Activated CD8-positive, alpha-beta memory T cell treated with anti-CD3 and anti-CD28 coated beads, Interleukin-2, amount 50 U/mL, for 4 hours (primary cell): ENCODE data around the gene MYL6B.
"Not testable (repeated sequence)": the region's sequence is repeated elsewhere in the genome, so short reads cannot be mapped to it uniquely, and the experiment has no call there.

ENCODE experiments used
- DNase-seq: peaks from one replicate; pipeline ENCODE4 v3.0.0-alpha.2; 2020

The MYL6B gene

DNA sequence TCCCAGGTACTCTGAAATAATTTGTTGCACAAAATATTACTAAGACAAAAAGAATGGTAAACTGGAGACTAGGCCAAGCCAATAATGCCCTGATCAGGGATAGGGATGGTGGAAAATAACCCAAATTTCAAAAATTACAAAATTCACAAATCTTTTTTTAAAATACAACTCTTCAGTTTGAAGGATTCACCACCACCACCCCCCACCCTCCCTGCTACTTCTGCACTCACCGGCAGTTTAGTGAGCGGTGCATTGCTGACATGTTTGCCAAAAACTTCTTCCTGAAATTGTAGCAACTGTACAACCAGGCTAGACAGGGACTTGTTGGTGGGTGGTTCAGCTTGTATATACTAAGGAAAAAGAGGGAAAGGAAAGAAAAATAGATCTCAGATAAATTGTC is 34.6 kb downstream of the MYL6B start:
- no peak for DNase-seq

DNA sequence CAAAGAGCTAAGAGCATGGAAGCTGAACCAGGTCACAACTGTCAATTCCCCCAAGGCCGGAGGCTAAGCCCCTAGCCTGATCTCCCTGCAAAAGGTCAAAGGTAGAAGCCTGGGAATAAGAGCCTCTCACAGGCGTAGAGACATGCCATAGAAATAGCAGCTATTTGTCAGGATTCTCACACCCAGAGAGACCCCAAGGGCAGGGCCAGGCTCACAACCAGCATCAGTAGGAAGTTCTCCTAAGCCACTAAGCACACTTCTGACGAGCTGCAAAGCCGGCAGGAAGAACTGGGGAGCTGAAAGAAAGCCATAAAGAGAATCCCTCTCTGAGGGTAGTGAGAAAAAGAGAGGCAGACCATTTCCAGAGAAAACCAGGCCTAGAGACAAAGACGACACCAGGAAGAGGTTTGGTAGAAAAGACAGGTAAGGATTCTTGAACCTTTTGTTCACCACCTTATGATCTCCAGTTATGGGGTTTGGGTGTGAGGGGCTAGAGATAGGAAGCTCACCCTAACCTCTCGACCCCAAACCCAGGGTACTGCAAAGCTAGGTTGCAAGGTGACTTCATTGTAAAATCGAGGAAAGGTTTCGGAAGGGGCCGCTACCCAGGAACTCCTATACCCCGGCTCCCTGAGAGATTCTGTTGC is 35.9 kb downstream of the MYL6B start:
- DNase-seq: no peak

DNA sequence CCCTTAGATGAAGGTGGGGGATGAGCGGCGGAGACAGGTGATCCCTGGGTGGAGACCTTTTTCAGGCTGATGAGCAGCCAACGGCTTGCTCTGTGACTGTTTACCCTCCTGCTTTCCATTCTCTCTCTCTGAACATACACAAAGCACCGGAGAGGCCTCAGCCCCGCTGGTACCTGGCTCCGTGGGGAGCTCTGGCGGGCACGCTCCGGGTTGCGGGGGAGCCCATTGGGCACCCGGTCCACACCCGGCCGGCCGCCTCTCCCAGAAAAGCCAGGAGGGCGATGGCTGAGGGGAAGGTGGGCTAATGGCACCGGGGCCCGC is 36.4 kb downstream of the MYL6B start:
- DNase-seq: no peak

DNA sequence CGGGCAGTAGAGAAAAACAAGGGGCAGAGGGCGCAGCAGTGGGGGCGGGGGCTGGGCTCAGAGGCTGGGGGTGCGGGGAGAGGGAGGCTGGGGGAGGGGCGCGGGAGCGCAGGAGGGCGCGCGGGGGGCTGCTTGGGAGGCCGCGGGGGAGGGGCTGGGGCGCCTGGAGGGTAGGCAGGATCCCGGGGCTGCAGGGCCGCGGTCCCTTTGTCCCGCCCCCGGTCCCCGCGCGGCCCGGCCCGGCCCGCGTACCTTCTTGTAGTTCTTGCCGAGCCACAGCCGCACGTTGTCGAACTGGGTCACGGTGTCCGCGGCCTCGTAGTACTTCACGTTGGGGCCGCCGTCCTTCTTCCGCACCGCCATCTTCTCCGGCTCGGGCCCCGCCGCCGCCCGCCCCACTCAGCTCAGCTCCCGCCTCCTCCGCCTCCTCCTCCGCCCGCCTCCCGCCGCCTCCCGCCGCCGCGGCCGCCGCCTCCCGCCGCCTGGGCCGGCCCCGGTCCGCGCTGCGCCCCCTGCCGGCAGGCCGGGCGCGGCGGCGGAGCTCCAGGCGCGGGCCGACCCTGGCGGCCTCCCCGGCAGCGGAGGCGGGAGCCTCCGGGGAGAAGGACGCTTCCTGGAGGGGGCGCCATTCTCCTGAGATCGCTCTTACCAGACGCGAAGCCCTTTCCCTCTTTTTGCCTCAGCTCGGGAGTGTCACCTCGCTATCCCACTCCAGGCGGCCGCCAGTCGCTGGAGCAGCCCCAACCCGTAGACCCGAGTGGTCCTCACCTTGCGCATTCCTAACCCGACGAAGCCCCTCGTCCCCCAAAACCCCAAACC is 36.9 kb downstream of the MYL6B start, which contains the start of gene SMARCC2:
Gene SMARCC2, minus strand, starts transcription at position 385 of the 819 bp plus-strand sequence. Its CDS starts 22 bp downstream, at position 363.
- peak; percentile 83 for DNase-seq

DNA sequence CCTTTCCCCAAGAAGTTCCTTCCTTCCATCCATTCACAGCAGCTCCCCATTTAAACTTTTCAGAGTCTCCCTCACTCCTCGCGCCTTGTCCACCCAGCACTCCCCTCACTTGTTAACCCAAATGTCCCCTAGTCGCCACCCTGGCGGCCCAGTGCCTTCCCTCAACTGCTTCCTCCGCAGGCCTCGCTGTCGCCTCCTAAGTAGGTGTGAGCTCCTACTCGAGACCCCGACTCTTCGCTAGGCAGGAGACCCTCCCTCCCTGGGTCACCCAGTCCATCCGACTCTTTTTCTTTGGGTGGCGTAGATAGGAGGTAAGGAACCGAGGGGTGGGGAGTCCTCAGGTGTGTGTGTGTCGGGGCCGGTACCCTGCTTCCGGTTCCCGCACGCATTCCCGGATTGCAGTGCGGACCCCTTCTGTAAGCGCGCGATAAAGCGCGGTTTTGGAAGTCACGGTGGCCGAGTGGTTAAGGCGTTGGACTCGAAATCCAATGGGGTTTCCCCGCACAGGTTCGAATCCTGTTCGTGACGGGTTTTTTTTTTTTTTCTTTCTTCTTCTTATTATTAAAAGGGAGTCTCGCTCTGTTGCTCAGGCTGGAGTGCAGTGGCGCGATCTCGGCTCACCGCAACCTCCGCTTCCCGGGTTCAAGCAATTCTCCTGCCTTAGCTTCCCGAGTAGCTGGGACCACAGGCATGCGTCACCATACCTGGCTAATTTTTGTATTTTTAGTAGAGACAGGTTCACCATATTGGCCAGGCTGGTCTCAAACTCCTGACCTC is 37.7 kb downstream of the MYL6B start:
- DNase-seq: peak; percentile 70

DNA sequence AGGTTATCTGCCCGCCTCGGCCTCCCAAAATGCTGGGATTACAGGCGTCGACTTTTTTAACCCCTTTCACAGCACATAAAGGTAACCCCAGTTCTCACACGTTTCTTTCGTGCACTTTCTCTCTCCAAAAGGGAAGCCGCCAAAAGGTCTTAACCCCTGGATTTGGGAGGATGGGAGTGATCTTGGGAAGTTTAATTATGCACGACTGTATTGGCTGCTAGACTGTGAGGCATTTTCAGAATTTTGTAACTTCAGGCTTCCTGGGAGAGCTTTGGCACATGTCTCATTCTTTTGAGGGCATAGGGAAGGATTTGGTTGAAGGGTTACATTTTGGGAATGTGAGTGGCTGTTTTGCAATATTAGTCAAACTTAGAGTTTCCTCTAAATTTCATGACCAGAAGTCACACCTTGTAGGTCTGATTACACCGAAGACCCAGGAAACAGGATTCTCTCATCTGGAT is 38.3 kb downstream of the MYL6B start:
- no peak for DNase-seq

DNA sequence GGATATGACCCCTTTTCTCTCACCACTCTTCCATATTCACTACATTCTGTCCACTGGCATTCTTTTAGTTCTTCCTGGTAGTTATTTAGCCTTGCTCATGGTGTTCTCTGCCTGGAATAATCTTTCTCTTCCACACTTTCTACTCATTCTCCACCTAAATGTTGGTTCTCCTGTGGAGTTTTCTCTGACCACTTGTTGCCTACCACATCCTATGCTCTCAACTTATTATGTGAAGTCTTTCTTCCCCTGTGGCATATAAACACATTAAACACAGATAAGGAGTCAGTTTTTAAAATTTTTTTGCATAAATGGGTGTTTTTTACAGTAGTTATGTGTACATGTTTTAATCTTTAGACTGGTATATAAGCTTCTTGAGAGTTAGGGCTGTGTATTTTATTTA is 40.2 kb downstream of the MYL6B start:
- DNase-seq: no peak

DNA sequence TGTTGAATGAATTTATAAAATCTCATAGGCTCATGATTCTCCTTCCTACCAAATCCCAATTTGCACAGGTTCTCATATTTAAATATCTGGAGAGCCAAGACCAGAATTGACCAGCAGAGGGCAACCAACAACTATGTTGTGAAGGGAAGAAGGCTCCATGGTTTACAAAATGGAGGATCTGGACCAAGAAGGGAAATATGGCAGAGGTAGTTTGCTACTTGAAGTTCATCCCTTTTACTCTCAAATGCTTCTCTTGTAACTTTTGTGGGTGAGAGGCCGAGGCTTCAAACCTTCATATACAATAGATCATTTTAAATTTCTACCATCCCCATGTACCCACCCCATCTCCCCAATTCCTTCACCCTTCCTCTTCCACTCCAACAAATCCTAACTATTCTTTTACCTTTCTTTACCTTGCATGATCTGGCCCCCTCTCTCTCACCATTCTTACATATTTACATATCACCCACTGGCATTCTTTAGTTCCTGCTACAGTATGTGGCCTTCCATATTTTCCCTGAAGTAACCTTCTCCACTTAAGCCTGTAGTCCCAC is 40.7 kb downstream of the MYL6B start:
- peak; percentile 71 for DNase-seq

DNA sequence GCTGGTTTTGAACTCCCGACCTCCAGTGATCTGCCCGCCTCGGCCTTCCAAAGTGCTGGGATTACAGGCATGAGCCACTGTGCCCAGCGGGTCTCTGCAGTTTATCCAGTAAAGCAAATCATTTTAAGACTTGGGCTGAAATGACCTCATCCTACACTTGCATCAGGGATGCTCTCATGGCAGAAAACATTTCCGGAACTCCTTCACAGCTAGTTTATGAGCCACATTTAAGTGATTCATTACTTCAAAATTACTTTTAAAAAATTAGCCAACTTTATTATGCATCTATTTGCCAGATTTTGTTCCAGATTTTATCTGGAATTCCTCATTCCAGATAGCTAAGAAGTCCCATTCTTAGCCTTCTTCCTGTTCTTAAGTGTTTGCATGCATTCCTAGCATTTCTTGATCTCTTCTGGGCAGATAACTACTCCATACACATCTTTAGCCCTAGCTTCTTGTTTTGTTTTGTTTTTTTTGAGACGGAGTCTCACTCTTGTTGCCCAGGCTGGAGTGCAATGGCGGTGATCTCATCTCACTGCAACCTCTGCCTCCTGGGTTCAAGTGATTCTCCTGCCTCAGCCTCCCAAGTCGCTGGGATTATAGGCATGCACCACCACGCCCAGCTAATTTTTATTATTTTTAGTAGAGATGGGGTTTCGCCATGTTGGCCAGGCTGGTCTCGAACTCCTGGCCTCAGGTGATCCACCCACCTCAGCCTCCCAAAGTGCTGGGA is 44.6 kb downstream of the MYL6B start:
- not testable (repeated sequence) for DNase-seq

DNA sequence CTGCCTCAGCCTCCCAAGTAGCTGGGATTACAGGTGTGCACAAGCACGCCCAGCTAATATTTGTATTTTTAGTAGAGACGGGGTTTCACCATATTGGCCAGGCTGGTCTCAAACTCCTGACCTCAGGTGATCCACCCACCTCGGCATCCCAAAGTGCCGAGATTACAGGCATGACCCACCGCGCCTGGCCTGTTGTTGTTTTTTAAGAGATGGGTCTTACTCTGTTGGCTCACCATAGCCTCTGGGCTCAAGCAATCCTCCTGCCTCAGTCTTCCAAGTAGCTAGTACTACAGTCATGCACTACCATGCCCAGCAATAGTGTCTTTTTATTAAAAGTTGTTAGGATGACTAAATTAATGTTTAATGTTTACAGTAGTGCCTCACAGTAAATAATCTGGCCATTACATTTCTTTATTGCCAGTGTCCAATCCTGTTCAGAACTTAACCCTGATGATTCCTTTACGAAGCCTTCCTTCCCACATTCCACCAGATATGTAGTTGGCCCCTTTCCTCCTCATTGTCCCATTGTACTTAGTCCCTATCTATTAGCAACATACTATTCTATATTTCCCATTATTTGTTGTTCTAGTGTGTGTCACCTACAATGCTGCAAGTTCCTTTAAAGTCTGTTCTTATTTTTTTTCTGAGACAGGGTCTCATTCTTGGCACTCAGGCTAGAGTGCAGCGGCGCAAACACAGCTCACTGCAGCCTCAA is 45.7 kb downstream of the MYL6B start:
- DNase-seq: no peak

DNA sequence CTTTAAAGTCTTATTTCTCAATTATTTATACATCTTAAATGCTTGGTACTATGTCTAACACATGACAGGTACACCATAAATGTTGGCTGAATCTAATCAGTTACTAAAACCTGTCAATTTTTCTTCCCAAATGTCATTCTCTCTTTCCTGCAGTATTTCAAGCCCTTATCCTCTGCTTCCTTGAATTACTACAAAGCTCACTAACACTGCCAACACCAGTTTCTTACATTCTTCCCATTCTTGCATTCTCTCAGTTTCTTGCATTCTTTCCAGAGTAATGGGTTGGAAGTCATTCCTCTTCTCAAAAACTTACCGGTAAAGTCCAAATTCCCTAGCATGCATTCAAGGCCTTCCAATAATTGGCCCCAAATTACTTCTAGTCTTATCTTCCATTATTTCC is 46.4 kb downstream of the MYL6B start:
- DNase-seq: no peak

DNA sequence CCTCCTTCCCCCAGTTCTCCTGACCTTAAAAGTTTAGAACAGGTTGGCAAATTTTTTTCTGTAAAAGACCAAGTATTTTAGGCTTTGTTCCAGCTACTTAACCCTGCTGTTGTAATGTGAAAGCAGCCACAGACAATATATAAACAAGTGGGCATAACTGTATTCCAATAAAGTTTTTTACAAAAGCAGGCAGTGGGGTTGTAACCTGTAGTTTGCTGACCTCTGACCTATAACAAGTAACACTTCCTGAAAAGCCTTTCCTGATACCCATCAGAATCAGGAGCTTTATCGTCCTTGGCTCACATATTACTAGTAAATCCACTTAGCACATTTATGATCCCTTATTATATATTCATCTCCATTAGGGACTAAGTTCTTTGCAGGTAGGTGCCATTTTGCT is 50.0 kb downstream of the MYL6B start:
- no peak for DNase-seq

DNA sequence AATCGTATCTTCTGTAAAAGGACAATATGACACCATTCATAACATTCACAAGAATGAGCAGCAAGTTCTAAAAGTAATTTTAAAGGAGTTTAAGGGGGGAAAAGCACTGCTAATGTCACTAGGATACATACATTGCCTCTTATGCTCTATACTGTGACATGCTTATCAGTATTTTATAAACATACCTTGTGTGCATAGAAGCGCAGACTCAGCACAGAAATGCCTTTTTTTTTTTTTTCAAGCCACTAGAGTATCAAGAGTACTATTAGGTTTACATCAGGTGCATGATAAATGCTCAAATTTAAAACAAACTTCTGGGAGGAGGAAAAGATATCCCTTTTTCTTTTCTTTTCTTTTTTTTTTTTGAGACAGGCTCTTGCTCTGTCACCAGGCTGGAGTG is 50.5 kb downstream of the MYL6B start:
- DNase-seq: no peak

DNA sequence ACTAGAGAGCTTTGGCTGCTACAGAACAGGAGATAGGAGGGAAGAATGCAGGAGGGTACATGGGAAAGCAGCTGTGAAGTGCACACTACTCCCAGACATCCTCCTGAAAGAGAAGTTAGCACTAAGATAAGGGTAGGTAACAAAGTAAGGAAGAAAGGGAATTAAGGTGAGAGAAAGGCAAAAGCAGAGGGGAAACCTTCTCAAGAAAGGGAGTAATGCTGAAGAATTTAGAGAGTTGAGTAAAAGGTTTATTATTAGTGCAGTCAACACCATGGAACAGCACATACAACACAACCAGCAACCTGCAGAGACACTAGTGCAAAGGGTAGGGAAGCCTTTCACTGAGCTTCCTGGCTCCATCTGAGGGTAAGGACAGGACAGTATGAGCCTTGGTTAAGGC is 51.9 kb downstream of the MYL6B start:
- no peak for DNase-seq

DNA sequence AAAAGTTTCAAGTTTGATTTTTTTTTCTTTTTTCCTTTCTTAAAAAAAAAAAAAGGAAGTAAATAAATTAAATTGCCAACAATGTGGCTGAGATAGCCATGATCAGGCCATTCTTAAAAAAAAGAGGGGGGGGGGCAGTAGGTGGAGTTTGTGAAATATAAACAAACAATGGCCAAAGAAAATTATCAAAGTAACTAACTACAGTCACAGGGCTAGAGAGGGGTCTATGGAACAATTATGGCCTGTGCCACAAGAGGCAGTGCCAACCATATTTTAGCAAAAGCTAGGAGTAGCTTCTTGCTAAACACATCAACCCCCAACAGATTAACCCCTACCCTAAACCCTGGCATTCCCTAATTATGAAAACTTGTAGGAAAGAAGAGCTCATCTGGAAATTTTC is 53.1 kb downstream of the MYL6B start:
- DNase-seq: no peak

DNA sequence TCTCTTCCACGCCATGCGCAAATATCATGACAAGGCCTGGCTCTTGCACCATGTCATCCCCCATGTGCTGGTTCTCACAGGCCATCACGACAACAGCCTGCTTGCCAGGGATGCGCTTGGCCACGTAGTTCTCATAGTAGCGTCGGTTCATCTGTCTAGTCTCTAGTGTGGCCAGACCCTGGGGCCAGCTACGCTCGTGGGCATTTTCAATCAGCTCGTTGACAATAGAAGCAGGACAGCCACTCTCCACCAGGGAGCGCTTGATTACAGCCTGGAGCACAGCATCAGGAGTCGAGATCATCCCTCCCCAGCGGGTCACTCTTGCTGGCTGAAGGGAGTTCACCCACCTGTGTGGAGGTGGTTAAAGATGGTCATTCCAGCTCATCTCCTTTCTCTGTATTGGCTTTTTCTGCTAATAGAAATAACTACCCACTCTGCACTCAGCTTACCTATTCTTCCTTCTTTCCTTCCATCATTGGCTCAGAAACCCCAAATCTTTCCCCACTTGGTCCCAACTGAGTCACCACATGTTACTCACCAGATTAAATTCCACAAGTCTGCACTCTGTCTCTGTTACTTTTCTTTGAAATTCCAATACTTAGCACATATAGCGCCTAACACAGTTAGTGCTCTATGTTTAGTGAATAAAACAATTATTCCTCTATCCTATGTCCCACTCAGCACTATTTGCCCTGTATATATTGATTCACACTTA is 54.2 kb downstream of the MYL6B start:
- DNase-seq: peak; percentile 27
